A549 treated with CpdA at 1 μM for 4 hours (cell line): Measurements from ENCODE around the gene USP17L28. TPM values are rescaled to one million over a fixed set of nuclear protein-coding genes. Genes with fewer than 3 reads are reported as not detected.

Experiments
- total RNA-seq: library from RNA; stranded (reverse); fragments of 200-300 nt; extraction: Qiagen RNA extraction; gene quantifications from 5 replicates; pipeline ENCODE4 v1.2.3, GENCODE V29; 2022; ENCODE audit warnings: low read depth

USP17L28 gene
- total RNA-seq: not detected in 5 replicates

GRCh38 chr4:9348593-9348992 lies at the start of gene USP17L28:
Gene USP17L28, plus strand, starts transcription at chr4:9348893. Its CDS starts 0 bp downstream, at chr4:9348893.

GRCh38 chr4:9324865-9325264 lies 23.8 kb upstream of the USP17L28 start, which contains the start of gene USP17L24:
Gene USP17L24, plus strand, starts transcription at chr4:9325165. Its CDS starts 0 bp downstream, at chr4:9325165.

GRCh38 chr4:9329611-9330010 lies 19.1 kb upstream of the USP17L28 start, which contains the start of gene USP17L25:
Gene USP17L25, plus strand, starts transcription at chr4:9329911. Its CDS starts 0 bp downstream, at chr4:9329911.

GRCh38 chr4:9334358-9334757 lies 14.3 kb upstream of the USP17L28 start, which contains the start of gene USP17L26:
Gene USP17L26, plus strand, starts transcription at chr4:9334658. Its CDS starts 0 bp downstream, at chr4:9334658.

GRCh38 chr4:9339103-9339502 lies 9.6 kb upstream of the USP17L28 start, which contains the start of gene USP17L5:
Gene USP17L5, plus strand, starts transcription at chr4:9339403. Its CDS starts 0 bp downstream, at chr4:9339403.

GRCh38 chr4:9343848-9344247 lies 4.8 kb upstream of the USP17L28 start, which contains the start of gene USP17L27:
Gene USP17L27, plus strand, starts transcription at chr4:9344148. Its CDS starts 0 bp downstream, at chr4:9344148.

GRCh38 chr4:9353338-9353737 lies 4.6 kb downstream of the USP17L28 start, which contains the start of gene USP17L29:
Gene USP17L29, plus strand, starts transcription at chr4:9353638. Its CDS starts 0 bp downstream, at chr4:9353638.

GRCh38 chr4:9362829-9363228 lies 14.1 kb downstream of the USP17L28 start, which contains the start of gene USP17L30:
Gene USP17L30, plus strand, starts transcription at chr4:9363129. Its CDS starts 0 bp downstream, at chr4:9363129.

Other genes starting within 250 kb of the USP17L28 start
- not detected in 5 replicates for gene FAM90A26, start 178.5 kb upstream of the USP17L28 start, total RNA-seq
- gene USP17L10, start 138.2 kb upstream of the USP17L28 start, total RNA-seq: not detected in 5 replicates
- not detected in 5 replicates for gene USP17L11, start 133.5 kb upstream of the USP17L28 start, total RNA-seq
- gene USP17L12, start 128.7 kb upstream of the USP17L28 start, total RNA-seq: not detected in 5 replicates
- gene USP17L13, start 124.0 kb upstream of the USP17L28 start, total RNA-seq: not detected in 5 replicates
- not detected in 5 replicates for gene USP17L15, start 114.5 kb upstream of the USP17L28 start, total RNA-seq
- gene USP17L17, start 105.0 kb upstream of the USP17L28 start, total RNA-seq: not detected in 5 replicates
- gene USP17L18, start 100.3 kb upstream of the USP17L28 start, total RNA-seq: not detected in 5 replicates
- gene USP17L19, start 95.5 kb upstream of the USP17L28 start, total RNA-seq: not detected in 5 replicates
- not detected in 5 replicates for gene USP17L20, start 90.8 kb upstream of the USP17L28 start, total RNA-seq
- gene USP17L21, start 86.0 kb upstream of the USP17L28 start, total RNA-seq: not detected in 5 replicates
- not detected in 5 replicates for gene USP17L22, start 81.3 kb upstream of the USP17L28 start, total RNA-seq
- not detected in 5 replicates for gene USP17L24, start 23.7 kb upstream of the USP17L28 start, total RNA-seq
- gene USP17L25, start 19.0 kb upstream of the USP17L28 start, total RNA-seq: not detected in 5 replicates
- gene USP17L26, start 14.2 kb upstream of the USP17L28 start, total RNA-seq: not detected in 5 replicates
- not detected in 5 replicates for gene USP17L5, start 9.5 kb upstream of the USP17L28 start, total RNA-seq
- gene USP17L27, start 4.7 kb upstream of the USP17L28 start, total RNA-seq: not detected in 5 replicates
- not detected in 5 replicates for gene USP17L29, start 4.7 kb downstream of the USP17L28 start, total RNA-seq
- not detected in 5 replicates for gene USP17L30, start 14.2 kb downstream of the USP17L28 start, total RNA-seq
- not detected in 5 replicates for gene DEFB131A, start 95.5 kb downstream of the USP17L28 start, total RNA-seq